ENCODE results near the gene EPPIN.

EPPIN gene

DNA sequence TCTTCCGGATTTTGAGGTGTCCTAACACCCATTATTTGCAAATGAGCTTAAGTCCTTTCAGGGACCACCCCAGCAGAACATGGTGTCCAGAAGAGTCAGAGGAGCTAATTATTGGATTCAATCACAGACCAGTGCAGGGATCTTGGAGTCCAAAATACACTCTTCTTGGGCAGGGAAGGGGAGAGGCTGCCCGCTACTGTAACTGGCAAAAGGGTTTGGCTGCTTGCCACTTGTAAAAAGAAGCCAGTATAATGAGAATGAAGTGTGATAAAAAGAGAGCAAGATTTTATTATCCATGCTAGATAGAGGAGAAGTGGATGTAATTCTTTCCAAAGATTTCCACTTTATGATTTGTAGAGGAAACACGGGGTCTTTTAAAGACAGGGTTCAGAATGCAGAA lies 51.0 kb downstream of the EPPIN start:
- ChIA-PET POLR2A (no interaction called here), CTCF (interaction anchor here (0.8 to 1.7 kb wide), 3 partner anchors 46 to 275 kb away, joined by 3 read pairs; no protein-coding TSS in a partner anchor)
- DNase-seq (ENCODE audit: extremely low spot score), result no peak
- TF ChIP-seq, protein P1, sequence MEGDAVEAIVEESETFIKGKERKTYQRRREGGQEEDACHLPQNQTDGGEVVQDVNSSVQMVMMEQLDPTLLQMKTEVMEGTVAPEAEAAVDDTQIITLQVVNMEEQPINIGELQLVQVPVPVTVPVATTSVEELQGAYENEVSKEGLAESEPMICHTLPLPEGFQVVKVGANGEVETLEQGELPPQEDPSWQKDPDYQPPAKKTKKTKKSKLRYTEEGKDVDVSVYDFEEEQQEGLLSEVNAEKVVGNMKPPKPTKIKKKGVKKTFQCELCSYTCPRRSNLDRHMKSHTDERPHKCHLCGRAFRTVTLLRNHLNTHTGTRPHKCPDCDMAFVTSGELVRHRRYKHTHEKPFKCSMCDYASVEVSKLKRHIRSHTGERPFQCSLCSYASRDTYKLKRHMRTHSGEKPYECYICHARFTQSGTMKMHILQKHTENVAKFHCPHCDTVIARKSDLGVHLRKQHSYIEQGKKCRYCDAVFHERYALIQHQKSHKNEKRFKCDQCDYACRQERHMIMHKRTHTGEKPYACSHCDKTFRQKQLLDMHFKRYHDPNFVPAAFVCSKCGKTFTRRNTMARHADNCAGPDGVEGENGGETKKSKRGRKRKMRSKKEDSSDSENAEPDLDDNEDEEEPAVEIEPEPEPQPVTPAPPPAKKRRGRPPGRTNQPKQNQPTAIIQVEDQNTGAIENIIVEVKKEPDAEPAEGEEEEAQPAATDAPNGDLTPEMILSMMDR (IDR thresholded peaks at IDR 0.05; ENCODE audit: control extremely low read depth, extremely low read depth, low read depth, missing control alignments), result no peak

DNA sequence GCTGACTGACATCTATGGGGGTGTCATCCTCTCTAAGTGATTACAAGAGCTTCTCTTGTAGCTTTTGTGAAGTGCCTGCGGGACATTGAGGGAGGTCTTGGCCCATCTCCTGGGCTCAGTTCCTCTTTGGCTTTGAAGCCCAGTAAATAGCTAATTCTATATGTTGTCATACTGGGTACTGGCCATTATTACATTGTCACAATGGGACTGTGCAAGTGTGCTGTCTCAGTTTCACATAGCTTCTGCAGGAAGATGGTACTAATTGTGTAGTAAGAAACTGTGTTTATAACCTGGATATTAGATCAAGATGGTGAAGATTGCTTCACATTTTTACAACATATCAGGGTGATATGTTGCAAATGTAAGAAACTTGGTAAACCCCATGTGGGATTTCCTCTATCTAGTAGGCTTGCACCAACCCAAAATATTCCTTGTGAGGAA lies 51.7 kb downstream of the EPPIN start:
- TF ChIP-seq, protein P1 (IDR thresholded peaks at IDR 0.05; ENCODE audit: control extremely low read depth, extremely low read depth, low read depth, missing control alignments), result no peak
- no peak for DNase-seq (ENCODE audit: extremely low spot score)
- POLR2A ChIA-PET, result no interaction called here
- CTCF ChIA-PET, result interaction anchor here (1.1 to 1.7 kb wide), 2 partner anchors 122 to 275 kb away, joined by 3 read pairs; no protein-coding TSS in a partner anchor

Measured in GM10248 (cell line).